ENCODE data around the gene PYGL.
A peak's percentile ranks its signal among the peaks of the same experiment; 100 is the strongest.
"Not testable (repeated sequence)": the region's sequence is repeated elsewhere in the genome, so short reads cannot be mapped to it uniquely, and the experiment has no call there.

PYGL gene

DNA sequence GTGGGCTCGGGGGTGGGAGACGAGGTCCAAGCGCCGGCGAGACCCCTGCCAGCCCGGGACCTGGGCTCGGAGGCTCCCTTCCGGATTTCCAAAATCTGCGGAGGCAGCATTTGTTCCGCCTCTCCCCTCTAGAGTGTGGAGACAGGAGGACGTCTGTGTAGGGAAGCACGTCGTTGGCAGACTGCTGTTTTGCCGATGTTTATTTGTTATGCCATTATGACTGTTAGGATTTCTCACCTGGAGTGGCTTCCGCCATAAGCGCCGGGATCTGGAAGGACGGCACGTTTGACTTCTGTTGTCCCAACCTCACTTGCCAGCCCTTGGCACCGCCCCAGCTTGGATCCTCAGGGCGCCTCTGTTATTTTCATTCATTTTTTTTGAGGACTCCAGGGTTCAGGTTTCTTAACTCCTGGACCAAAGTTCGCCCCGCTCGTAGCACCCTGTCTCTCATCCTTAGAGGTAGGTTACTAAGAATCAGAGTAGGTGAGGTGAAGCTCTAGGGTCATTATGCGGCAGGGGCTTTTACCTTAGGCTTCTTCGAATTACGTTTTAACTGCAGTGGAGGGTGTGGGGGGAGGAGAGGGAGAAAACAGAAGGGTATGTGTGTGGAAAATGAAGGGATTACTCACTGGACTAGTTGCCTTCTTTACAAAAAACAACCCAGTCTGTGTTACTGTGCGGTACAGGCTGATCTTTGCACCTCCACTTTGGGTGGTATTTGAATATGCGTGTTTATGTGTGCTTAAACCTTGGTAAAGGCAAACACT, 547 bp upstream of the PYGL start:
- in situ Hi-C loops (cut with MboI; ENCODE audit: low sequenced_read_pairs, unreplicated experiment) = no loop called here
- TF ChIP-seq, protein P1, sequence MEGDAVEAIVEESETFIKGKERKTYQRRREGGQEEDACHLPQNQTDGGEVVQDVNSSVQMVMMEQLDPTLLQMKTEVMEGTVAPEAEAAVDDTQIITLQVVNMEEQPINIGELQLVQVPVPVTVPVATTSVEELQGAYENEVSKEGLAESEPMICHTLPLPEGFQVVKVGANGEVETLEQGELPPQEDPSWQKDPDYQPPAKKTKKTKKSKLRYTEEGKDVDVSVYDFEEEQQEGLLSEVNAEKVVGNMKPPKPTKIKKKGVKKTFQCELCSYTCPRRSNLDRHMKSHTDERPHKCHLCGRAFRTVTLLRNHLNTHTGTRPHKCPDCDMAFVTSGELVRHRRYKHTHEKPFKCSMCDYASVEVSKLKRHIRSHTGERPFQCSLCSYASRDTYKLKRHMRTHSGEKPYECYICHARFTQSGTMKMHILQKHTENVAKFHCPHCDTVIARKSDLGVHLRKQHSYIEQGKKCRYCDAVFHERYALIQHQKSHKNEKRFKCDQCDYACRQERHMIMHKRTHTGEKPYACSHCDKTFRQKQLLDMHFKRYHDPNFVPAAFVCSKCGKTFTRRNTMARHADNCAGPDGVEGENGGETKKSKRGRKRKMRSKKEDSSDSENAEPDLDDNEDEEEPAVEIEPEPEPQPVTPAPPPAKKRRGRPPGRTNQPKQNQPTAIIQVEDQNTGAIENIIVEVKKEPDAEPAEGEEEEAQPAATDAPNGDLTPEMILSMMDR (IDR thresholded peaks at IDR 0.05; ENCODE audit: borderline replicate concordance, control extremely low read depth, extremely low read depth, insufficient read depth, missing control alignments) = no peak
- DNase-seq (ENCODE audit: low spot score) = peak; percentile 41

DNA sequence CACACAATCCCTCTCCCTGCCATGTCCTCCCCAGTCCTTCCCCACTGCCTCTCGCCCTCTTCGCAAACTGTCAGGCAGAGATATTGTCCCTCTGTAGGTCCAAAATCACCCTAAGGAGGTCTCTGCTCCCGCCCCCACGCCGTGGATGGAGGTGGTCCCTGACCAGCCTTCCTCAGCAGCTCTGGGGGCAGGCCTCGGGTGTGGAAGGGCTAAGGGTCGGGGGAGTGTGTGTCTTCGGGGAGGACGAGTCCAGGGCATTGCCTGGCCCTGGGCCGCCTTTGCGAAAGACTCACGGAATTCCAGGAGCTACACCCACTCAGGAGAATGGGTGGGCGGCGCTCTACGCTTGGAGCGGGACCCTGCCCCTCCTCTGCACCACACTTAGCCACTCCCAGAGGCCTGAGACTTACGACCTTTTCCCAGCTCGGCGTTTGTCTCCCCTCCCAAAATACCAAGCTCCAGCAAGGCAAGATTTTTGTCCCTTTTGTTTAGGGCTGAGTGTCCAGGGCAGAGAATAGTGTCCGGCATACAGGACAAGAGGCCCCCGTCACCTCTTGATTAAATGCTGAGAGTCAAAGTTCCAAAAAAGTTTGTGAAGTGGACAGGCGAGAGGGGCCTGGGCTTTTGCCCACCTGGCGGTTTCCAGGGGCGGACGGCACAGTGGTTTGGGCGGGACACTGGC, 881 bp downstream of the PYGL start:
- TF ChIP-seq, protein P1 (IDR thresholded peaks at IDR 0.05; ENCODE audit: borderline replicate concordance, control extremely low read depth, extremely low read depth, insufficient read depth, missing control alignments) = no peak
- DNase-seq (ENCODE audit: low spot score) = peak; percentile 33
- in situ Hi-C loops (cut with MboI; ENCODE audit: low sequenced_read_pairs, unreplicated experiment) = no loop called here

DNA sequence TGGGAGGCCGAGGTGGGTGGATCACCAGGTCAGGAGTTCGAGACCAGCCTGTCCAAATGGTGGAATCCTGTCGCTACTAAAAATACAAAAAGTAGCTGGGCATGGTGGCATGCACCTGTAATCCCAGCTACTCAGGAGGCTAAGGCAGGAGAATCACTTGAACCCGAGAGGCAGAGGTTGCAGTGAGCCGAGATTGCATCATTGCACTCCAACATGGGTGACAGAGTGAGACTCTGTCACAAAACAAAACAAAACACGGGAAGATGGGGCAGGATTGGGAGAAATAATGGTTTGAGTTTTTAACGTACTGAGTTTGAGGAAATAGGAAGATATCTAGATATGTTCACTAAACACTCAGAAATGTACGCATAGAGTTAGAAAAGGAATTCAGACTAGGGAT, 2.6 kb downstream of the PYGL start:
- in situ Hi-C loops (cut with MboI; ENCODE audit: low sequenced_read_pairs, unreplicated experiment); DNase-seq (ENCODE audit: low spot score): not testable (repeated sequence)

GRCh38 chr14:50941151-50941550, 3.1 kb downstream of the PYGL start:
- TF ChIP-seq, protein P1 (IDR thresholded peaks at IDR 0.05; ENCODE audit: borderline replicate concordance, control extremely low read depth, extremely low read depth, insufficient read depth, missing control alignments) = no peak
- in situ Hi-C loops (cut with MboI; ENCODE audit: low sequenced_read_pairs, unreplicated experiment) = no loop called here

GRCh38 chr14:50937800-50938199, 6.5 kb downstream of the PYGL start:
- DNase-seq (ENCODE audit: low spot score) = no peak
- TF ChIP-seq, protein P1 (IDR thresholded peaks at IDR 0.05; ENCODE audit: borderline replicate concordance, control extremely low read depth, extremely low read depth, insufficient read depth, missing control alignments) = no peak
- in situ Hi-C loops (cut with MboI; ENCODE audit: low sequenced_read_pairs, unreplicated experiment) = no loop called here

More at GRCh38 chr14:50941151-50941550, 3.1 kb downstream of the PYGL start:
- DNase-seq (ENCODE audit: low spot score) = no peak

DNA sequence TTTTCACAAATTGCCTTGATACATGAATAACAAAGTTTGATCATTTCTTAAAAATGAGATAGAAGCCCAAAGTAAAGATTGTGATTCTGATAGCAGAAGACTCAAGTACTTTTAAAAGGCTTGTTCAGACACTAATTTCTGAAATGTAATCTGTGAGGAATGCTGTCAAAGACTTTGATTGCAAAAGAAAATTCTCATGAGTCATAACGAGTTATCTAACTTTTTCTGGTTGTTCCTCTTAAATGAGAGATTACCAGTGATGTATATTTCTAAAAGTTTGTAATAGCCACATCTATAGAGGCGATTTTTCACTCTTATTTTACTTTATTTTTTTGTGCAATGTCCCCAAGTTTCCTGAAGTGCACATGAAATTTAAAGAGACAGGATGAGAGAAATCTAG, 7.0 kb downstream of the PYGL start:
- in situ Hi-C loops (cut with MboI; ENCODE audit: low sequenced_read_pairs, unreplicated experiment) = no loop called here
- no peak for DNase-seq (ENCODE audit: low spot score)
- TF ChIP-seq, protein P1 (IDR thresholded peaks at IDR 0.05; ENCODE audit: borderline replicate concordance, control extremely low read depth, extremely low read depth, insufficient read depth, missing control alignments) = no peak

DNA sequence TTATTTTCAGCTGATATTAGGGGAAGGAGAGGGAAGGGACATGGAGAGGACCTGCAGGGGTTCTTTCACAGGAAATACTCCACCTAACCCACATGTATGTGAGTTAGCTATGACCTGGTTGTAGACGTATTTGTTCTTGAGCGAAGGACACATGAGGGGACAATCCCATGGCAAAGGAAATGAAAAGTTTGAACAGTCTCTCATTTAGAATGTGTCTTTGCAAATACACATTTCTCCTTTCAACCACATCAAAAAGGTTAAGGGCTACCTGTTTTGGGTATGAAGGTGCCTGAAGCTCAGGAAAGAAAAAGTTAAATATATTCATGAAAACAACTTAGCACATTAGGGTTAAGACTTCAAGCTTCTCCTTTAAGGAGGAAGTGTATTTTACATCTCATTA, 7.4 kb downstream of the PYGL start:
- DNase-seq (ENCODE audit: low spot score) = no peak
- TF ChIP-seq, protein P1 (IDR thresholded peaks at IDR 0.05; ENCODE audit: borderline replicate concordance, control extremely low read depth, extremely low read depth, insufficient read depth, missing control alignments) = no peak
- in situ Hi-C loops (cut with MboI; ENCODE audit: low sequenced_read_pairs, unreplicated experiment) = no loop called here
